A549 treated with RU486 at 1 μM for 4 hours (cell line): ENCODE data around the gene LAMB3. TPM values are rescaled to one million over a fixed set of nuclear protein-coding genes. Genes with fewer than 3 reads are reported as not detected.

Experiments
- total RNA-seq: library from RNA; stranded (reverse); fragments of 200-300 nt; extraction: Qiagen RNA extraction; gene quantifications from 5 replicates; pipeline ENCODE4 v1.2.3, GENCODE V29; 2022; ENCODE audit warnings: low read depth

The LAMB3 gene
- 17.7 to 22.4 TPM (median 19.8 TPM) in 5 replicates for total RNA-seq

DNA sequence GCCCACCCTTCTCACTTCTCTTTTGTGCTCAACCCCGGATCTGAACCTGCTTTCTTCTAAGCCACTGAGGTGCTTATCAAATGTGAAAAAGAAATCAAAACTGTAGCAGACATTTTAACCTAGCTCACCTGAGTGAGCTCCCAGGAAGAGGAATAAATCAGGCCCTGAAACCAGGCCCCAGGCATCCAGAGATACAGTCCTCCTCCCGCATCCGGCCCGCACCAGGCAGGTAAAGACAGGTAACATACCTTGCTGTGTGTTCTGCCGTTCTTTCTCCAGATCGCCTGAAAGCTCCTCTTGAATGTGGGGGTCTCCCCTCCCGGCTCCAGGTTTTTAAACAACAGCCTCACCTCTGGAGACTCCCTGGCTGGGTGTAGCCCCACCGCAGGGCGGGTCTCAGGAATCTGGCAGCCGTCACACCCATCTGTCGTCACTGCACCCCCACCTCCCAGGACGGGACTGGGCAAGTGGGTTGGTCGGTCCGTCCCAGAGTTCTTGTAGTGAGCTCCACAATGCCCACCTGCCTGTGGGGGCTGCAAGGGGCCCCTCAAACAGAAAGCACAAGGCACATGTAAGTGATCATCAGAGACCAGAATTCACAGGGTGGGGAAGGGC lies at the start of gene LAMB3:
LAMB3 (minus strand) TSS at position 305 of the 615 bp plus-strand sequence. CDS start 1,481 bp downstream, outside the sequence.

DNA sequence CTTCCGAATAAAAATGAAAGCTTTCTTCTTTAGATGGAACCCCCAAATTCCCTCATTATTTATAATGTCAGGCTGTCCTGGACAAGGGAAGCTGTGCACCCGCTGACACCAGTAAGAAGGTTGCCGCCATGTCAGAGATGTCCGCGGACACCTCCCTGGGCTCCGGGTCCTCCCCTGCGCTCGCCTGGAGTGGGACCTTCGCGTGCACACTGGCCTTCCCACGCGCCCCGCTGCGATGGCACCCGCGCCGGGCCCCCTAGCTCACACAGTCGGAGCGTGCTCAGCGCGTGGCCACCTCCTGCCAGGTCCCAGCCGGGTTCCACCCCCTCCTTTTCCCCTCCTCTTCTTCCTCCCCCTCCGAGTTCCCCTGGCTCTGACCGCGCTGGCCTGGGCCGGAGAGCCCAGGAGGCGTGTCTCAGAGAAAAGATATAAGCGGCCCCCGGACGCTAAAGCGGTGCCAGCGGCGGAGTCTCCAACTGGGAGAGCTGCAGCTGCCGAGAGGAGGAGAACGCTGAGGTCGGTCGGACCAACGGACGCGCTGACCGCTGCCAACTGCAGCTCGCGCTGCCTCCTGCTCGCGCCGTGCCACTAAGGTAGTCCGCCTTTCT lies 22.8 kb upstream of the LAMB3 start, which contains the start of gene G0S2:
G0S2 (plus strand) TSS at position 456 of the 608 bp plus-strand sequence. CDS start 273 bp downstream, outside the sequence.

DNA sequence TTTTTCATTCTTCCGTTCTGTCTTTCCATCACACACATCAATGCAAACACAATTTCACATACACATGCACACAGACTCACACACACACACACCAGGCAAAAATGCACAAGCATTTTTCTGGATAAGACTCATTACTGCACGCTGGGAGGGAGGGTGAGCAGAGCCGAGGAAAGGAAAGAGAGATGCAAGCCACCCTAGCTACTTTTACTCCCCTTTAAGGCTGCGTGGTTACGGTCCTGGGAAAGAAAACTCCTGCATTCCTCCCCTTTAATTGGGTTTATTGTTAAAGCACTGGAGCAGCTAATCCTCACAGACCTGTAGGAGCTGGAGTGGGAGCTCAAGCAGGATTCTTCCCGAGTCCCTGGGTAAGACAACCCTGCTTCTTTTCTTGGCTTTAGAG lies 68.8 kb downstream of the LAMB3 start, which contains the start of gene CAMK1G:
CAMK1G (plus strand) TSS at position 307 of the 400 bp plus-strand sequence. CDS start 11,270 bp downstream, outside the sequence.

Other genes starting within 250 kb of the LAMB3 start
- gene CAMK1G, start 68.7 kb downstream of the LAMB3 start, total RNA-seq = 0.09 to 0.54 TPM (median 0.54 TPM) in 5 replicates
- 2.3 to 3.1 TPM (median 2.8 TPM) in 5 replicates for gene G0S2, start 23.0 kb upstream of the LAMB3 start, total RNA-seq
- not detected in 5 replicates for gene HSD11B1, start 52.4 kb upstream of the LAMB3 start, total RNA-seq
- not detected in 5 replicates for gene TRAF3IP3, start 103.6 kb upstream of the LAMB3 start, total RNA-seq
- 1.2 to 1.7 TPM (median 1.5 TPM) in 5 replicates for gene C1orf74, start 132.1 kb upstream of the LAMB3 start, total RNA-seq
- gene IRF6, start 153.7 kb upstream of the LAMB3 start, total RNA-seq = 0.08 to 0.18 TPM (median 0.10 TPM) in 5 replicates
- gene UTP25, start 175.5 kb upstream of the LAMB3 start, total RNA-seq = 9.6 to 12.5 TPM (median 11.6 TPM) in 5 replicates